ENCODE results near the gene LATS2.

LATS2 gene

GRCh38 chr13:20991741-20992520 lies 69.5 kb downstream of the LATS2 start:
- Histone ChIP-seq H3K4me1 (ENCODE audit: control insufficient read depth in 1 of 2, insufficient read depth in 2 of 2, low read length in 2 of 2) (peaks cover 0 to 2% of the 10 kb centered on the region in 2 experiments), H2BK12ac (ENCODE audit: low read length) (no peak overlapping the region), H3K27me3 (ENCODE audit: insufficient read depth, low read length) (no peaks in the 10 kb centered on the region), H3K79me2 (ENCODE audit: control insufficient read depth, insufficient read depth, low read length, poor library complexity) (peaks cover 1% of the 10 kb centered on the region), H3K9me3 (ENCODE audit: insufficient read depth, low read depth, low read length) (peaks cover 2% of the 10 kb centered on the region), H2AFZ (ENCODE audit: insufficient read depth, low read length, poor library complexity) (no peak overlapping the region), H2BK120ac (ENCODE audit: insufficient read depth, low read length, poor library complexity) (no peak overlapping the region), H3K14ac (ENCODE audit: low read length) (no peak overlapping the region), H4K91ac (ENCODE audit: low read depth, low read length) (no peak overlapping the region), H3K27ac (ENCODE audit: low read depth, low read length) (no peak overlapping the region), H4K8ac (ENCODE audit: low read depth, low read length) (no peak overlapping the region), H3K18ac (ENCODE audit: low read length) (peak overlapping the region; percentile 39), H3K4ac (ENCODE audit: low read depth, low read length) (peak overlapping the region; percentile 28), H3K4me2 (ENCODE audit: low read length) (no peak overlapping the region), H3K23ac (ENCODE audit: low read length) (no peak overlapping the region), H3K79me1 (ENCODE audit: low read length) (no peaks in the 10 kb centered on the region), H3K9ac (ENCODE audit: low read length) (no peak overlapping the region), H3K36me3 (ENCODE audit: control insufficient read depth in 1 of 2, insufficient read depth in 2 of 2, low read length in 2 of 2) (peaks cover 54 to 67% of the 10 kb centered on the region in 2 experiments), H3K4me3 (ENCODE audit: low read depth, low read length) (no peak overlapping the region), H4K12ac (ENCODE audit: low read depth, low read length) (no peak overlapping the region), H2AK5ac (ENCODE audit: low read length) (no peak overlapping the region), H2BK5ac (ENCODE audit: low read depth, low read length, poor library complexity) (no peak overlapping the region)
- no peak for DNase-seq
- WGBS (ENCODE audit: extremely low coverage, insufficient coverage, insufficient read length) = no CpG with 5 or more reads among the region's 17 CpGs

- no peak overlapping the region for H3K27ac ChIP-seq (ENCODE audit: low read depth, low read length)
- WGBS (ENCODE audit: extremely low coverage, insufficient coverage, insufficient read length) = no CpG with 5 or more reads among the region's 14 CpGs
Measured at GRCh38 chr13:20990910-20991525, 70.4 kb downstream of the LATS2 start.

GRCh38 chr13:20989656-20990321 lies 71.6 kb downstream of the LATS2 start:
- Histone ChIP-seq H2BK12ac (ENCODE audit: low read length) (no peak overlapping the region), H3K27ac (ENCODE audit: low read depth, low read length) (no peak overlapping the region), H3K9ac (ENCODE audit: low read length) (no peak overlapping the region), H2BK5ac (ENCODE audit: low read depth, low read length, poor library complexity) (no peak overlapping the region), H2BK120ac (ENCODE audit: insufficient read depth, low read length, poor library complexity) (no peak overlapping the region), H3K79me1 (ENCODE audit: low read length) (no peaks in the 10 kb centered on the region), H3K36me3 (ENCODE audit: control insufficient read depth in 1 of 2, insufficient read depth in 2 of 2, low read length in 2 of 2) (peaks cover 56 to 65% of the 10 kb centered on the region in 2 experiments), H4K8ac (ENCODE audit: low read depth, low read length) (no peak overlapping the region), H3K23ac (ENCODE audit: low read length) (no peak overlapping the region), H3K27me3 (ENCODE audit: insufficient read depth, low read length) (no peaks in the 10 kb centered on the region), H2AK5ac (ENCODE audit: low read length) (no peak overlapping the region), H3K14ac (ENCODE audit: low read length) (no peak overlapping the region), H2AFZ (ENCODE audit: insufficient read depth, low read length, poor library complexity) (no peak overlapping the region), H3K9me3 (ENCODE audit: insufficient read depth, low read depth, low read length) (peaks cover 2% of the 10 kb centered on the region), H3K79me2 (ENCODE audit: control insufficient read depth, insufficient read depth, low read length, poor library complexity) (peaks cover 1% of the 10 kb centered on the region), H4K12ac (ENCODE audit: low read depth, low read length) (no peak overlapping the region), H3K4me2 (ENCODE audit: low read length) (no peak overlapping the region), H3K18ac (ENCODE audit: low read length) (no peak overlapping the region), H3K4me1 (ENCODE audit: control insufficient read depth in 1 of 2, insufficient read depth in 2 of 2, low read length in 2 of 2) (peaks cover 0 to 2% of the 10 kb centered on the region in 2 experiments), H3K4ac (ENCODE audit: low read depth, low read length) (no peak overlapping the region), H3K4me3 (ENCODE audit: low read depth, low read length) (no peak overlapping the region), H4K91ac (ENCODE audit: low read depth, low read length) (no peak overlapping the region)
- no CpG with 5 or more reads among the region's 9 CpGs for whole genome bisulfite sequencing (ENCODE audit: extremely low coverage, insufficient coverage, insufficient read length)
- DNase-seq = no peak

More at GRCh38 chr13:20990910-20991525, 70.4 kb downstream of the LATS2 start:
- H3K4me3 ChIP-seq (ENCODE audit: low read depth, low read length) = peak overlapping the region; percentile 2
- H3K9me3 ChIP-seq (ENCODE audit: insufficient read depth, low read depth, low read length) = peaks cover 2% of the 10 kb centered on the region
- no peak overlapping the region for H4K8ac ChIP-seq (ENCODE audit: low read depth, low read length)
- no peak overlapping the region for H3K9ac ChIP-seq (ENCODE audit: low read length)
- no peak for DNase-seq
- no peak overlapping the region for H3K4ac ChIP-seq (ENCODE audit: low read depth, low read length)
- H3K23ac ChIP-seq (ENCODE audit: low read length) = no peak overlapping the region
- H3K14ac ChIP-seq (ENCODE audit: low read length) = no peak overlapping the region
- no peak overlapping the region for H2AK5ac ChIP-seq (ENCODE audit: low read length)
- H2BK120ac ChIP-seq (ENCODE audit: insufficient read depth, low read length, poor library complexity) = no peak overlapping the region
- H4K91ac ChIP-seq (ENCODE audit: low read depth, low read length) = no peak overlapping the region
- H3K4me2 ChIP-seq (ENCODE audit: low read length) = no peak overlapping the region
- H2BK5ac ChIP-seq (ENCODE audit: low read depth, low read length, poor library complexity) = no peak overlapping the region
- peaks cover 56 to 67% of the 10 kb centered on the region in 2 experiments for H3K36me3 ChIP-seq (ENCODE audit: control insufficient read depth in 1 of 2, insufficient read depth in 2 of 2, low read length in 2 of 2)
- H2AFZ ChIP-seq (ENCODE audit: insufficient read depth, low read length, poor library complexity) = no peak overlapping the region
- no peaks in the 10 kb centered on the region for H3K27me3 ChIP-seq (ENCODE audit: insufficient read depth, low read length)
- no peak overlapping the region for H2BK12ac ChIP-seq (ENCODE audit: low read length)
- no peak overlapping the region for H4K12ac ChIP-seq (ENCODE audit: low read depth, low read length)
- peaks cover 0 to 2% of the 10 kb centered on the region in 2 experiments for H3K4me1 ChIP-seq (ENCODE audit: control insufficient read depth in 1 of 2, insufficient read depth in 2 of 2, low read length in 2 of 2)
- H3K79me2 ChIP-seq (ENCODE audit: control insufficient read depth, insufficient read depth, low read length, poor library complexity) = peaks cover 1% of the 10 kb centered on the region
- no peaks in the 10 kb centered on the region for H3K79me1 ChIP-seq (ENCODE audit: low read length)
- H3K18ac ChIP-seq (ENCODE audit: low read length) = no peak overlapping the region

GRCh38 chr13:20988909-20989655 lies 72.3 kb downstream of the LATS2 start:
- no peaks in the 10 kb centered on the region for H3K79me1 ChIP-seq (ENCODE audit: low read length)
- no peak overlapping the region for H2AFZ ChIP-seq (ENCODE audit: insufficient read depth, low read length, poor library complexity)
- DNase-seq = no peak
- H3K79me2 ChIP-seq (ENCODE audit: control insufficient read depth, insufficient read depth, low read length, poor library complexity) = peaks cover 1% of the 10 kb centered on the region
- H3K23ac ChIP-seq (ENCODE audit: low read length) = no peak overlapping the region
- H3K27ac ChIP-seq (ENCODE audit: low read depth, low read length) = no peak overlapping the region
- no peak overlapping the region for H3K14ac ChIP-seq (ENCODE audit: low read length)
- H4K8ac ChIP-seq (ENCODE audit: low read depth, low read length) = no peak overlapping the region
- H2BK120ac ChIP-seq (ENCODE audit: insufficient read depth, low read length, poor library complexity) = no peak overlapping the region
- H3K27me3 ChIP-seq (ENCODE audit: insufficient read depth, low read length) = no peaks in the 10 kb centered on the region
- no peak overlapping the region for H4K91ac ChIP-seq (ENCODE audit: low read depth, low read length)
- no peak overlapping the region for H3K18ac ChIP-seq (ENCODE audit: low read length)
- H2BK5ac ChIP-seq (ENCODE audit: low read depth, low read length, poor library complexity) = no peak overlapping the region
- H3K9me3 ChIP-seq (ENCODE audit: insufficient read depth, low read depth, low read length) = peaks cover 2% of the 10 kb centered on the region
- WGBS (ENCODE audit: extremely low coverage, insufficient coverage, insufficient read length) = no CpG with 5 or more reads among the region's 44 CpGs
- no peak overlapping the region for H3K9ac ChIP-seq (ENCODE audit: low read length)
- no peak overlapping the region for H2BK12ac ChIP-seq (ENCODE audit: low read length)
- no peak overlapping the region for H3K4me3 ChIP-seq (ENCODE audit: low read depth, low read length)
- no peak overlapping the region for H3K4ac ChIP-seq (ENCODE audit: low read depth, low read length)
- no peaks in the 10 kb centered on the region for H3K4me1 ChIP-seq (ENCODE audit: control insufficient read depth in 1 of 2, insufficient read depth in 2 of 2, low read length in 2 of 2)
- peaks cover 52 to 61% of the 10 kb centered on the region in 2 experiments for H3K36me3 ChIP-seq (ENCODE audit: control insufficient read depth in 1 of 2, insufficient read depth in 2 of 2, low read length in 2 of 2)
- H3K4me2 ChIP-seq (ENCODE audit: low read length) = no peak overlapping the region
- H2AK5ac ChIP-seq (ENCODE audit: low read length) = no peak overlapping the region
- H4K12ac ChIP-seq (ENCODE audit: low read depth, low read length) = no peak overlapping the region

All from trophoblast cell (in vitro differentiated cells and primary cell).